ENCODE results near the gene RAB1B. TPM values are rescaled to one million over a fixed set of nuclear protein-coding genes. Genes with fewer than 3 reads are reported as not detected.

The RAB1B gene
- total RNA-seq, 3 donors from 2014 or later = 87.2 to 99.4 (median 98.2) TPM

- DNase-seq (ENCODE audit: low spot score in 2 of 2) = no peak
- no peaks in the 10 kb centered on the region for H3K27me3 ChIP-seq
- no peaks in the 10 kb centered on the region for H3K9me3 ChIP-seq
- no peak overlapping the region for H3K27ac ChIP-seq
- no peaks in the 10 kb centered on the region for H3K36me3 ChIP-seq
- no peak for TF ChIP-seq POLR2AphosphoS5 (IDR thresholded peaks at IDR 0.05)
- no peak overlapping the region for H3K4me3 ChIP-seq
- H3K4me1 ChIP-seq = peaks cover 0 to 4% of the 10 kb centered on the region in 2 donors
- intact Hi-C loops (cut with DNase I; ENCODE audit: low total_unique reads) = loop anchor here (10.0 kb wide), 1 partner anchor 364 kb away; no protein-coding TSS in a partner anchor
These were observed 12.6 kb downstream of the RAB1B start for GRCh38 chr11:66281001-66281400.

GRCh38 chr11:66281776-66282467, 13.5 kb downstream of the RAB1B start:
- intact Hi-C loops (cut with DNase I; ENCODE audit: low total_unique reads) = loop anchor here (10.0 kb wide), 1 partner anchor 363 kb away; no protein-coding TSS in a partner anchor
- H3K4me1 ChIP-seq = peaks cover 0 to 4% of the 10 kb centered on the region in 2 donors

GRCh38 chr11:66282468-66283455, 14.3 kb downstream of the RAB1B start:
- TF ChIP-seq CTCF (IDR thresholded peaks at IDR 0.05) (peak; percentile 96 to 98 (median 96)), POLR2A (IDR thresholded peaks at IDR 0.05) (no peak), POLR2AphosphoS5 (IDR thresholded peaks at IDR 0.05) (peak in 2 of 3 donors; percentile 29 to 37)
- Histone ChIP-seq H3K9me3 (no peaks in the 10 kb centered on the region), H3K27me3 (no peaks in the 10 kb centered on the region), H3K4me3 (peak overlapping the region in 1 of 3 donors; percentile 12), H3K4me1 (peaks cover 1 to 4% of the 10 kb centered on the region in 2 donors), H3K36me3 (no peaks in the 10 kb centered on the region), H3K27ac (peak overlapping the region in 1 of 2 donors; percentile 14)
- intact Hi-C loops (cut with DNase I; ENCODE audit: low total_unique reads) = loop anchor here (1.0 to 10.0 kb wide), 2 partner anchors 60 to 362 kb away; no protein-coding TSS in a partner anchor
- DNase-seq (ENCODE audit: low spot score in 2 of 2) = peak; percentile 93 to 97

More at GRCh38 chr11:66281776-66282467, 13.5 kb downstream of the RAB1B start:
- no peak overlapping the region for H3K27ac ChIP-seq
- no peaks in the 10 kb centered on the region for H3K9me3 ChIP-seq
- H3K27me3 ChIP-seq = no peaks in the 10 kb centered on the region
- peak overlapping the region in 1 of 3 donors; percentile 12 for H3K4me3 ChIP-seq
- no peak for DNase-seq (ENCODE audit: low spot score in 2 of 2)
- TF ChIP-seq POLR2AphosphoS5 (IDR thresholded peaks at IDR 0.05) (no peak), CTCF (IDR thresholded peaks at IDR 0.05) (no peak), POLR2A (IDR thresholded peaks at IDR 0.05) (no peak)
- no peaks in the 10 kb centered on the region for H3K36me3 ChIP-seq

GRCh38 chr11:66283461-66284105, 15.1 kb downstream of the RAB1B start:
- Histone ChIP-seq H3K9me3 (no peaks in the 10 kb centered on the region), H3K4me1 (peaks cover under 1 to 8% of the 10 kb centered on the region in 2 donors), H3K27ac (no peak overlapping the region), H3K36me3 (no peaks in the 10 kb centered on the region), H3K27me3 (no peaks in the 10 kb centered on the region), H3K4me3 (no peak overlapping the region)
- DNase-seq (ENCODE audit: low spot score in 2 of 2) = no peak
- intact Hi-C loops (cut with DNase I; ENCODE audit: low total_unique reads) = loop anchor here (1.0 to 10.0 kb wide), 2 partner anchors 61 to 361 kb away; no protein-coding TSS in a partner anchor
- TF ChIP-seq POLR2AphosphoS5 (IDR thresholded peaks at IDR 0.05) (no peak), CTCF (IDR thresholded peaks at IDR 0.05) (no peak), POLR2A (IDR thresholded peaks at IDR 0.05) (no peak)

- no peak for DNase-seq (ENCODE audit: low spot score in 2 of 2)
- Histone ChIP-seq H3K4me3 (no peak overlapping the region), H3K27me3 (no peaks in the 10 kb centered on the region), H3K9me3 (no peaks in the 10 kb centered on the region), H3K27ac (no peak overlapping the region), H3K4me1 (peaks cover 0 to 9% of the 10 kb centered on the region in 2 donors), H3K36me3 (no peaks in the 10 kb centered on the region)
- no peak for TF ChIP-seq CTCF (IDR thresholded peaks at IDR 0.05)
- no peak for TF ChIP-seq POLR2A (IDR thresholded peaks at IDR 0.05)
- TF ChIP-seq POLR2AphosphoS5 (IDR thresholded peaks at IDR 0.05) = no peak
- intact Hi-C loops (cut with DNase I; ENCODE audit: low total_unique reads) = loop anchor here (10.0 kb wide), 1 partner anchor 360 kb away; no protein-coding TSS in a partner anchor
These were observed 16.2 kb downstream of the RAB1B start for GRCh38 chr11:66284526-66285078.

Measured in breast epithelium (tissue), 4 donors.